HFF-Myc (cell line): Measurements from ENCODE around the gene UBE2D1.

Experiments used
- DNase-seq: peaks from one replicate; pipeline ENCODE4 v3.0.0-alpha.2; 2011; ENCODE audit warnings: low read depth; ENCODE audit errors: extremely low read depth
- H3K4me3 ChIP-seq: replicated peaks from 2 replicates; pipeline ENCODE4 v1.5.1; 2011; ENCODE audit warnings: low read depth, mild to moderate bottlenecking, control low read depth, low read length
- CTCF ChIP-seq: IDR thresholded peaks from 2 replicates; pipeline ENCODE4 v1.5.1; 2012; ENCODE audit warnings: mild to moderate bottlenecking, low read depth, low read length, control low read depth; ENCODE audit errors: missing control alignments

The UBE2D1 gene

GRCh38 chr10:58350023-58350422 lies 15.2 kb downstream of the UBE2D1 start:
- no peak overlapping the region for H3K4me3 ChIP-seq
- TF ChIP-seq CTCF = no peak
- DNase-seq = no peak

GRCh38 chr10:58350619-58351323 lies 16.0 kb downstream of the UBE2D1 start:
- no peak for TF ChIP-seq CTCF
- H3K4me3 ChIP-seq = no peak overlapping the region
- no peak for DNase-seq

GRCh38 chr10:58351616-58352578 lies 17.1 kb downstream of the UBE2D1 start:
- no peak overlapping the region for H3K4me3 ChIP-seq
- TF ChIP-seq CTCF = no peak
- no peak for DNase-seq

GRCh38 chr10:58352956-58353610 lies 18.3 kb downstream of the UBE2D1 start:
- no peak overlapping the region for H3K4me3 ChIP-seq
- no peak for TF ChIP-seq CTCF
- DNase-seq = no peak

GRCh38 chr10:58356756-58357155 lies 21.9 kb downstream of the UBE2D1 start:
- no peak overlapping the region for H3K4me3 ChIP-seq
- no peak for TF ChIP-seq CTCF
- DNase-seq = no peak

GRCh38 chr10:58358314-58358933 lies 23.6 kb downstream of the UBE2D1 start:
- no peak for TF ChIP-seq CTCF
- no peak for DNase-seq
- H3K4me3 ChIP-seq = no peak overlapping the region
